ENCODE results near the gene SURF2.

DNA sequence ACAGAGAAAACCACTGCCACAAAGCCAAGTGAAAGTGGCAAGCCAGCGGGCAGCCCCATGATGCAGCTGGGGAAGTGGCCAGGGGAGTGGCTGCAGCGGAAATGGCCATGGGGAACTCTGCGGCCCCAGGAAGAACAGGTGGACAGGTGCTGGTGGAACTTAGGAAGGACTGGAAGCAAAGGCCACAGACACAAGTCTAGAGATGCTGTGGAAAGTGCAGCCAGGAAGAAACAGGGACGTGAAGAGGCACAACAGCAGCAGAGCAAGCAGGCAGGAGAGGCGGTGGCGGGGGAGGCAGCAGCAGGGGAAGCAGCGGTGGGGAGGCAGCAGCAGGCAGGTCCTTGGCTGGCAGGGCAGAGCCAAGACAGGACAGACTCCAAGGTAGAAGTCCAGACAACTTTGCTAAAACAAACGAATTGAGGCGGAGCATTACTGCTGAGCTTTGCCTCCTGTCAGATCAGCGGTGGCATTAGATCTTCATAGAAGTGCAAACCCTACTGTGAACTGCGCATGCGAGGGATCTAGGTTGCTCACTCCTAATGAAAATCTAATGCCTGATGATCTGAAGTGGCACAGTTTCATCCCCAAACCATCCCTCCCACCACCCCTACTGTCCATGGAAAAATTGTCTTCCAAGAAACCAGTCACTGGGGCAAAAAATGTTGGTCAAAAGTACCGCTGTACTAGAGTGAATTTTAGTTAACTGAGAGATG, 32.2 kb upstream of the SURF2 start:
- TF ChIP-seq CTCF (IDR thresholded peaks at IDR 0.05), result no peak
- TF ChIP-seq POLR2AphosphoS5 (IDR thresholded peaks at IDR 0.05), result no peak

Data from upper lobe of left lung (tissue), 4 donors.